HEK293T (cell line): ENCODE results near the gene ZNF608.

Experiments
- CTCF ChIA-PET: fragments of 350-600 bp; formaldehyde crosslinking; extraction: SDS; loops from one replicate; lab custom pipeline; 2021; ENCODE audit warnings: antibody characterized with exemption, inconsistent platforms; lab: Yijun Ruan, JAX
- POLR2A ChIA-PET: fragments of 350-600 bp; formaldehyde crosslinking; extraction: SDS; loops from one replicate; lab custom pipeline; 2020; ENCODE audit warnings: antibody characterized with exemption, inconsistent platforms; lab: Yijun Ruan, JAX
- DNase-seq: peaks from one replicate; pipeline ENCODE4 v3.0.0; 2012; ENCODE audit warnings: mixed read lengths; ENCODE audit errors: extremely low spot score
- ARNT ChIP-seq: fragments of 450-650 bp; IDR thresholded peaks from 2 replicates; pipeline ENCODE4 v1.6.1; 2017; ENCODE audit warnings: mild to moderate bottlenecking
- BHLHE40 ChIP-seq: fragments of 450-650 bp; IDR thresholded peaks from 2 replicates; pipeline ENCODE4 v1.6.1; 2016; ENCODE audit warnings: mild to moderate bottlenecking, moderate library complexity, borderline replicate concordance
- CTBP1 ChIP-seq: fragments of 450-650 bp; IDR thresholded peaks from 2 replicates; pipeline ENCODE4 v1.6.1; 2016; ENCODE audit warnings: borderline replicate concordance
- ELF4 ChIP-seq: fragments of 450-650 bp; IDR thresholded peaks from 2 replicates; pipeline ENCODE4 v1.6.1; 2017; ENCODE audit warnings: antibody characterized with exemption
- FOXA1 ChIP-seq: fragments of 450-650 bp; IDR thresholded peaks from 2 replicates; pipeline ENCODE4 v1.6.1; 2016; ENCODE audit warnings: mild to moderate bottlenecking
- FOXK2 ChIP-seq: fragments of 450-650 bp; IDR thresholded peaks from 2 replicates; pipeline ENCODE4 v1.6.1; 2016; ENCODE audit warnings: mild to moderate bottlenecking
- FOXM1 ChIP-seq: fragments of 450-650 bp; IDR thresholded peaks from 2 replicates; pipeline ENCODE4 v1.6.1; 2017; ENCODE audit warnings: mild to moderate bottlenecking, borderline replicate concordance
- HDGF ChIP-seq: fragments of 450-650 bp; IDR thresholded peaks from 2 replicates; pipeline ENCODE4 v1.6.1; 2017; ENCODE audit warnings: antibody characterized with exemption, borderline replicate concordance
- L3MBTL2 ChIP-seq: fragments of 450-650 bp; conservative IDR thresholded peaks from 2 replicates; pipeline ENCODE4 v1.6.1; 2016; ENCODE audit warnings: mild to moderate bottlenecking
- LEF1 ChIP-seq: fragments of 450-650 bp; IDR thresholded peaks from 2 replicates; pipeline ENCODE4 v1.6.1; 2017; ENCODE audit warnings: mild to moderate bottlenecking, borderline replicate concordance
- NFRKB ChIP-seq: fragments of 450-650 bp; IDR thresholded peaks from 2 replicates; pipeline ENCODE4 v1.6.1; 2016; ENCODE audit warnings: mild to moderate bottlenecking, moderate library complexity
- PKNOX1 ChIP-seq: fragments of 450-650 bp; IDR thresholded peaks from 2 replicates; pipeline ENCODE4 v1.6.1; 2016
- SP1 ChIP-seq: fragments of 450-650 bp; IDR thresholded peaks from 2 replicates; pipeline ENCODE4 v1.6.1; 2017
- SUZ12 ChIP-seq: fragments of 450-650 bp; IDR thresholded peaks from 2 replicates; pipeline ENCODE4 v1.6.1; 2016; ENCODE audit warnings: mild to moderate bottlenecking
- TARDBP ChIP-seq: fragments of 450-650 bp; IDR thresholded peaks from 2 replicates; pipeline ENCODE4 v1.6.1; 2016
- ZNF384 ChIP-seq: fragments of 450-650 bp; IDR thresholded peaks from 2 replicates; pipeline ENCODE4 v1.6.1; 2016

The ZNF608 gene

GRCh38 chr5:124719113-124719967, 27.1 kb downstream of the ZNF608 start:
- TF ChIP-seq SUZ12: no peak
- TF ChIP-seq ELF4: no peak
- no peak for TF ChIP-seq FOXM1
- TF ChIP-seq FOXA1: no peak
- TF ChIP-seq ZNF384: no peak
- TF ChIP-seq NFRKB: no peak
- TF ChIP-seq FOXK2: no peak
- ChIA-PET POLR2A (interaction anchor here (0.9 to 1.5 kb wide), 3 partner anchors 12 to 29 kb away, joined by 3 to 6 read pairs (median 5); no protein-coding TSS in a partner anchor), CTCF (no interaction called here)
- no peak for DNase-seq

DNA sequence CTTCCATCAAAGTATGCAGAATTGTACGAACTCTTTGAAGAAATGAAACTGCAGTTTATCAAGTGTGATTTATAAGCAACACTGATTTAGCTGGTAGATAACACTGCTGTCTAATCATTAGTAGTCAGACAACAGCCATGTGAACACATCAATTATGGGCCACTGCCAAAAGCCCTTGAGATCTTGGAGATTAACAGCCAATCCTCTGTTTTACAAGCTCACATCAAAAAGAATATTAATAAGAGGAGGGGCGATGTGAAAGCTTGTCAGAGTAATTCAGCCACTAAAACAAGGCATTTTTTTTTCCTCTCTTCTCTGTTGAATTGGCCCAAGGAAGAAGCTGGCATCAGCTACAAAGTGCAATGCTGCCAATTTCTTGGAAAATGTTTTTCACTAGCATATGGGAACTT, 28.1 kb downstream of the ZNF608 start:
- ChIA-PET CTCF (no interaction called here), POLR2A (interaction anchor here (1.5 kb wide), 1 partner anchor 11 kb away, joined by 5 read pairs; no protein-coding TSS in a partner anchor)
- DNase-seq: no peak
- TF ChIP-seq ELF4 (no peak), PKNOX1 (peak; percentile 60), CTBP1 (no peak)

DNA sequence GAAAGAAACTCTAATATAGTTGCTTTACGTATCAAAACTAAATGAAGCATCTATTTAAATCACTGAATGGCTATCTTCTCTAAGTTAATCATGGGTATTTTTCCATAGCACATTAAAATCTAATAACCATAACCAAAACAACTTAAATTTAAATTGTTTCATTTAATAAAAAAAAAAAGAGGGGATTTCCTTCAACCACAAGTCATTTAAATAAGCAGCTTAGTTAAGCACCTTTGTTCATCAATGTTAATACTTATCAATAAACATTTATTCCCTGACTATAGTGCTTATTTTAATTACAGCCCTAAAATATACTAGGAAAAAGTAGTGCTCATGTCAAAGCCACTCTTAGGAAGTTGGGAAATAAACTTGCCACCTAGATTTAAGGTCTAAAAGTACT, 30.3 kb downstream of the ZNF608 start:
- DNase-seq: no peak
- TF ChIP-seq HDGF (no peak), PKNOX1 (no peak), FOXM1 (no peak), LEF1 (no peak), FOXK2 (no peak), SP1 (no peak), BHLHE40 (no peak), SUZ12 (no peak), CTBP1 (no peak), ZNF384 (no peak), NFRKB (no peak), TARDBP (no peak), ARNT (no peak), FOXA1 (no peak), L3MBTL2 (no peak)
- CTCF ChIA-PET: interaction anchor here (0.6 kb wide), 1 partner anchor 130 kb away, joined by 6 read pairs; no protein-coding TSS in a partner anchor
- POLR2A ChIA-PET: no interaction called here

- ChIA-PET POLR2A (no interaction called here), CTCF (no interaction called here)
- DNase-seq: no peak
- TF ChIP-seq FOXM1 (no peak), SUZ12 (no peak), HDGF (no peak), FOXA1 (no peak), SP1 (no peak), NFRKB (no peak), PKNOX1 (no peak), LEF1 (no peak), CTBP1 (no peak), ZNF384 (no peak), TARDBP (no peak), FOXK2 (no peak), L3MBTL2 (no peak), BHLHE40 (no peak), ARNT (no peak), ELF4 (no peak)
Measured at GRCh38 chr5:124714910-124715309, 31.5 kb downstream of the ZNF608 start.

- DNase-seq: no peak
- TF ChIP-seq FOXA1 (no peak), TARDBP (no peak), FOXM1 (no peak), SUZ12 (no peak), SP1 (no peak), L3MBTL2 (no peak), ARNT (no peak), NFRKB (no peak), ZNF384 (no peak), HDGF (no peak), LEF1 (no peak), CTBP1 (no peak), ELF4 (no peak), BHLHE40 (no peak), FOXK2 (no peak)
- ChIA-PET CTCF (interaction anchor here (1.3 kb wide), 2 partner anchors 11 to 35 kb away, joined by 3 to 4 read pairs; no protein-coding TSS in a partner anchor), POLR2A (no interaction called here)
Measured at GRCh38 chr5:124713595-124713994, 32.8 kb downstream of the ZNF608 start.

GRCh38 chr5:124712731-124713305, 33.6 kb downstream of the ZNF608 start:
- POLR2A ChIA-PET: no interaction called here
- TF ChIP-seq HDGF (no peak), BHLHE40 (no peak), NFRKB (no peak)

More at GRCh38 chr5:124712731-124713305, 33.6 kb downstream of the ZNF608 start:
- CTCF ChIA-PET: interaction anchor here (0.7 to 1.3 kb wide), 3 partner anchors 12 to 51 kb away, joined by 3 to 4 read pairs (median 3); no protein-coding TSS in a partner anchor
- DNase-seq: no peak
